ENCODE measurements around the gene DDX56.

GRCh38 chr7:44536090-44536489, 37.6 kb downstream of the DDX56 start:
- TF ChIP-seq, protein P1, sequence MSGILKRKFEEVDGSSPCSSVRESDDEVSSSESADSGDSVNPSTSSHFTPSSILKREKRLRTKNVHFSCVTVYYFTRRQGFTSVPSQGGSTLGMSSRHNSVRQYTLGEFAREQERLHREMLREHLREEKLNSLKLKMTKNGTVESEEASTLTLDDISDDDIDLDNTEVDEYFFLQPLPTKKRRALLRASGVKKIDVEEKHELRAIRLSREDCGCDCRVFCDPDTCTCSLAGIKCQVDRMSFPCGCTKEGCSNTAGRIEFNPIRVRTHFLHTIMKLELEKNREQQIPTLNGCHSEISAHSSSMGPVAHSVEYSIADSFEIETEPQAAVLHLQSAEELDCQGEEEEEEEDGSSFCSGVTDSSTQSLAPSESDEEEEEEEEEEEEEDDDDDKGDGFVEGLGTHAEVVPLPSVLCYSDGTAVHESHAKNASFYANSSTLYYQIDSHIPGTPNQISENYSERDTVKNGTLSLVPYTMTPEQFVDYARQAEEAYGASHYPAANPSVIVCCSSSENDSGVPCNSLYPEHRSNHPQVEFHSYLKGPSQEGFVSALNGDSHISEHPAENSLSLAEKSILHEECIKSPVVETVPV (CRISPR knock-in tag; IDR thresholded peaks at IDR 0.05) = no peak
- no peak for TF ChIP-seq ZFP30 (CRISPR knock-in tag; IDR thresholded peaks at IDR 0.05)
- TF ChIP-seq BACH2 (CRISPR knock-in tag; IDR thresholded peaks at IDR 0.05; ENCODE audit: borderline replicate concordance) = no peak
- TF ChIP-seq, protein P2, sequence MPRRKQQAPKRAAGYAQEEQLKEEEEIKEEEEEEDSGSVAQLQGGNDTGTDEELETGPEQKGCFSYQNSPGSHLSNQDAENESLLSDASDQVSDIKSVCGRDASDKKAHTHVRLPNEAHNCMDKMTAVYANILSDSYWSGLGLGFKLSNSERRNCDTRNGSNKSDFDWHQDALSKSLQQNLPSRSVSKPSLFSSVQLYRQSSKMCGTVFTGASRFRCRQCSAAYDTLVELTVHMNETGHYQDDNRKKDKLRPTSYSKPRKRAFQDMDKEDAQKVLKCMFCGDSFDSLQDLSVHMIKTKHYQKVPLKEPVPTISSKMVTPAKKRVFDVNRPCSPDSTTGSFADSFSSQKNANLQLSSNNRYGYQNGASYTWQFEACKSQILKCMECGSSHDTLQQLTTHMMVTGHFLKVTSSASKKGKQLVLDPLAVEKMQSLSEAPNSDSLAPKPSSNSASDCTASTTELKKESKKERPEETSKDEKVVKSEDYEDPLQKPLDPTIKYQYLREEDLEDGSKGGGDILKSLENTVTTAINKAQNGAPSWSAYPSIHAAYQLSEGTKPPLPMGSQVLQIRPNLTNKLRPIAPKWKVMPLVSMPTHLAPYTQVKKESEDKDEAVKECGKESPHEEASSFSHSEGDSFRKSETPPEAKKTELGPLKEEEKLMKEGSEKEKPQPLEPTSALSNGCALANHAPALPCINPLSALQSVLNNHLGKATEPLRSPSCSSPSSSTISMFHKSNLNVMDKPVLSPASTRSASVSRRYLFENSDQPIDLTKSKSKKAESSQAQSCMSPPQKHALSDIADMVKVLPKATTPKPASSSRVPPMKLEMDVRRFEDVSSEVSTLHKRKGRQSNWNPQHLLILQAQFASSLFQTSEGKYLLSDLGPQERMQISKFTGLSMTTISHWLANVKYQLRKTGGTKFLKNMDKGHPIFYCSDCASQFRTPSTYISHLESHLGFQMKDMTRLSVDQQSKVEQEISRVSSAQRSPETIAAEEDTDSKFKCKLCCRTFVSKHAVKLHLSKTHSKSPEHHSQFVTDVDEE (CRISPR knock-in tag; IDR thresholded peaks at IDR 0.05) = no peak
- TF ChIP-seq OSR1 (CRISPR knock-in tag; IDR thresholded peaks at IDR 0.05) = no peak
- TF ChIP-seq ARNTL (CRISPR knock-in tag; IDR thresholded peaks at IDR 0.05; ENCODE audit: borderline replicate concordance, low read depth) = no peak
- TF ChIP-seq ZNF565 (CRISPR knock-in tag; conservative IDR thresholded peaks at IDR 0.05; ENCODE audit: low read depth) = no peak

Measured in SK-N-SH treated with all-trans-retinoic acid at 6 μM for 48 hours (cell line).